Neural progenitor cell (in vitro differentiated cells): ENCODE results near the gene CNNM2.

ENCODE experiments used
- CTCF ChIP-seq: fragments of 200-600 bp; sonication (generic); IDR thresholded peaks from 2 replicates; pipeline ENCODE4 v1.5.1; 2017; ENCODE audit warnings: antibody characterized with exemption, mild to moderate bottlenecking
- EZH2 ChIP-seq: fragments of 200-600 bp; sonication (generic); IDR thresholded peaks from 2 replicates; pipeline ENCODE4 v1.6.1; 2017; ENCODE audit warnings: antibody characterized with exemption, mild to moderate bottlenecking, moderate library complexity

GRCh38 chr10:102919246-102919959 is 1.3 kb downstream of the CNNM2 start:
- TF ChIP-seq CTCF (no peak), EZH2 (peak; percentile 25)
